HG02938 (cell line): Measurements from ENCODE around the gene FIG4.
"Not testable (repeated sequence)": the region's sequence is repeated elsewhere in the genome, so short reads cannot be mapped to it uniquely, and the experiment has no call there.

Experiments used
- ATAC-seq: cut with Tn5 transposase; IDR thresholded peaks from one replicate; pipeline ENCODE4 v1.9.1; 2021; ENCODE audit warnings: mild to moderate bottlenecking, moderate library complexity; ENCODE audit not compliant: unreplicated experiment

The FIG4 gene

GRCh38 chr6:109794201-109794923, 103.3 kb downstream of the FIG4 start:
- peak; percentile 43 for ATAC-seq

DNA sequence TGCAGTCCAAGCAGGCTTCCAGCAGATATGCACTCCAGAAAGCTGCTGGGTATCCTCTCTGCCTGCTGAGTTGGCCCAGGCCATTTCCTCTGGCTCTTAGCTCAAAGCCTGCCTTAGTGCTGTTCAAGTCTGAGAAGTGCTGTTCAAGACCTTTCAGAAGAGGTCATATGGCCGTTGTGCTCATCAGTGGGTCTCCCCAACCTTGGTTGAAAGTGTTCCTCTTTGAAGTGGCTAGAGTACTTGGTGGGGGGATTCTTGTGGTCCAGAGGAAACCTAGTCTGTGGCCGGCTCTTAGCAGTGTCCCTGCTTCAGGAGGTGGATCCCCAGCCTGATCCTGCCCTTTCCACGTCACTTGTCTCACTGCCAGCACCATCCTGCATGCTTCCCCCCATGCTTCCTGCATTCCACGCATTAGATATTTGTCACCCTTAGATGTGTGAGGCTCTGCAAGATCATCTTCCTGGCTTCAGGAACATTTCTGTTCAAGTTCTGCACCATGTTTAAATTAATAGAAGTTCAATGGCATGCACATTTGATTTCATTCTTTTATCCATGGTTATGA, 105.0 kb downstream of the FIG4 start:
- ATAC-seq = no peak

GRCh38 chr6:109799129-109799528, 108.0 kb downstream of the FIG4 start:
- no peak for ATAC-seq

GRCh38 chr6:109799664-109800063, 108.6 kb downstream of the FIG4 start:
- ATAC-seq = no peak

GRCh38 chr6:109800771-109801170, 109.7 kb downstream of the FIG4 start:
- no peak for ATAC-seq

GRCh38 chr6:109801794-109802193, 110.7 kb downstream of the FIG4 start:
- no peak for ATAC-seq

- no peak for ATAC-seq
Observed at GRCh38 chr6:109804020-109804419, 112.9 kb downstream of the FIG4 start.

DNA sequence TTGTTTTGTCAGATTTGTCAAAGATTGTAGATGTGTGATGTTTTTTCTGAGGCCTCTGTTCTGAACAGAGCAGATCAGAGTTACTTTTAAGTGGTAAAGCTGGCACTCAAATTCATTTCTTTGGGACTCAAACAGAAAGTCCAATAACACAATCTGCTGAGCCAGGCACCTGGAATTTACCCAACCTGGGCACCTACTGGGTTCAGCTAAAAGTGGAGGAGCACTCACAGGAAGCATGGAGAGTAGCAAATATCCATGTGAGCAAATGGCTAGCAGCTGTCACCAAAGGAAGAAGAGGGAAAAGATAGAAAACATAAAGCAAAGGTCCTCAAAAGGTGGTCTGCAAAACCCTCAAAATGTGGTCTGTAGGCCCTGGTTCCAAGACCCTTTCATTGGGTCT, 116.8 kb downstream of the FIG4 start:
- ATAC-seq = no peak

DNA sequence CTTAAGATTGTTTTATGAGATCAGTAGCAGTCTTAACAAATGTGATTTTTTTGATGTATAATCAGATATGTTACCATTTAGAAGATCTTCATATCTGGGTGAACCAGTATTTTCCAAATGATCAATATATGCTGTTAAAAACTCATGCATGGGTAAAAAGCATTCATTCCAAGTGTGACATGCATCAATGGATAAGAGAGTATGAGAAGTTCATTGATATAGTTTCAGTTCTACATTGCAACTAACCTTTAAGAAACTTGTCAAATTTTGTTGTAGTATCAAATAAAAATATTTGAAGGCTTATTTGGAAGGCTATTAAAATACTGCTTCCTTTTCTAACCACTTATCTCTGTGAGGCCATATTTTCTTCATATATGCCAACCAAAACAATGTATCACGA, 117.7 kb downstream of the FIG4 start:
- no peak for ATAC-seq

- no peak for ATAC-seq
Observed at GRCh38 chr6:109815054-109815453, 124.0 kb downstream of the FIG4 start.

DNA sequence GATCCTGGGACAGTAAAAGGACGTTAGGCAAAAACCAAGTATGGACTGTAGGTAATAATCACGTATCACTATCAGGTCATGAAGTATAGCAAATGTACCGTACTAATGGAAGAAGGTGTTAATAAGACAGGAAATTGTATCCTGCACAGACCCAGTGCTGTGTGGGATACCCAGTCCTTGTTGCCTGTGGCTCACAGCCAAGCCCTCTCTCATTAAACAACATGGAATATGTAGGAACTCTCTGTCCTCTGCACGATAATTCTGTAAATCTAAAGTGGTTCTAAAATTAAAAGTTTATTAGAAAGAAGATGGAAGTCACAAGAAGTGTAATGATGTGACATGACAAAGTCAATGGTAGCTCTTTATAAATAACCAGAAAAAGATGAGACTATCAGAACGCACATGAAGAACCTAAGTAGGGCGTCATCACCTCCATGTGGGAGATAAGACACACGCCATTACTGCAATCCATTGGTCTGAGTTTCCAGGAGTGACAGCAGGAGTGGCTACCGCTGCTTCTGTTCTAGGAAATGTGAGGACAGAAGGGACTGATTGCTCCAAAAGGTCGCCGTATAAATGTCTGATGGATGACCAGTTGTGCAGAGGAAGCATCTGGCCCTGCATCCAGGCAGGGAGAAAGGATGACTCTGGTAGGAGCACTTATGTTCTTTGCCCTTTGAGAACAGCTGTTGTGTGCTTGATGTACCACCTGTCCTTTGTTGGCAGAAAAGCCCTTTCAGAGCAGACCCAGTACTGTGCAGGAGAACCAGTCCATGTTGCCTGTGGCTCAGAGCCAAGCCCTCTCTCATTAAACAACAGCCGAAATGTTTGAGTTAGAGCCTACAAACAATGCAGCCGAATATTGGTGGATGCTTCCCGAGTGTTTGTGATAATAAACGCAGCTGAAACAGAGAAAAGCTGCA, 125.6 kb downstream of the FIG4 start:
- ATAC-seq = no peak

- peak; percentile 62 for ATAC-seq
Observed at GRCh38 chr6:109820706-109821350, 129.7 kb downstream of the FIG4 start.

DNA sequence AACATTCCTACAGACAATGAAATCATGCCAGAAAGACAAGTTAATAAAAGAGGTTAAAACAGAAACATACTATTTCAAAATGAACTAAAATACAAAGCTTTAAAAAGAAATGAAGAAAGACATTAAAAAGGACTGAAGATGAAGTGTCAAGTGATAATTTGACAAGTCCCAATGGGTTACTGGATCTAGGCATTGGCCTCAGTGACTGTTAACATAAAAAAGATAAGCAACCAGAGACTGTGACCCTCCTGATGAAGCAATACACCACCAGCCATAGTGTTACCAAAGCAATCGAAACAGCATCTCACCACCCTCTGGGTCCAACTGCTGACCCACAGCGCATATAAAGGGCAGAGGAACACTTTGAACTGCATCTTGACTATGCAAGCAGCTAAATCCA, 130.3 kb downstream of the FIG4 start:
- no peak for ATAC-seq

GRCh38 chr6:109824105-109824504, 133.0 kb downstream of the FIG4 start:
- ATAC-seq = no peak

DNA sequence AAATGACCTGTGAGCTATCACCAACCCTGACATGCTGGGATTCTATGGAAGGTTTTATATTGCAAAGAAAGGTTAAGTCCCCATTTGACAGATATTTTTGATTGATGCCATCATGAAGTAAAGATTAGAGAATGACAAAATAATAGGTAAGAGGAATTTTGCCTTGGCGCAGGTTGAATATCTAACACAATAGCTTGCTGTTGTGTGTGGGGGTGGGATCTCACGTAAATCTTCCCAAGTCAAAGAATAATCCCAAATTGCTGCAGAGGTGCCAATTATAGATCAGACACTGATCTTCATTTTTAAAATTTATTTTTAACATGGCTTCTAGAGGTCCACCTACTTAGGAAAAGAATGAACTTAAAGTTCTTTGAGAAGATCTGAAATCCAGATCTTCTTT, 135.5 kb downstream of the FIG4 start:
- ATAC-seq = no peak

GRCh38 chr6:109831352-109831751, 140.3 kb downstream of the FIG4 start:
- ATAC-seq = not testable (repeated sequence)

- no peak for ATAC-seq
Observed at GRCh38 chr6:109834131-109834530, 143.0 kb downstream of the FIG4 start.

- ATAC-seq = no peak
Observed at GRCh38 chr6:109834595-109835437, 143.7 kb downstream of the FIG4 start.

DNA sequence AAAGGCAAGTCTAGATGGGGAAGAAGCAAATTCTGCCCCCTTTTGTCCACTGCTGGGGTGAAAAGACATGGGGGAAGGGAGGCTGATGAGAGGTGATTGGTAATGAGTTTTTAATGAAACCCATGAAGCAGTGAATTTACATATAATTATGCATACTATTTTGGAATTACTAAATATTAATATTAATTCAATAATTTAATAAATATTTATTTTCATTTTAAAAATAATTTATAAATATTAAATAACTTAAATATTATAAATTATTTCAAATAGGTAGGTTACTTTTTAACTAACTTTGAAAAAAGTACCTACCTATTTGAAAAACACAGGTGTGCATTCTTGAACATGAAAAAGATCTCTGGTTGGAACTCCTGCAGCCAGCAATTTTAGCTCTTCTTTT, 148.9 kb downstream of the FIG4 start:
- ATAC-seq = no peak

GRCh38 chr6:109840796-109841195, 149.7 kb downstream of the FIG4 start:
- ATAC-seq = no peak
